Colonic mucosa (tissue), 4 donors: Measurements from ENCODE around the gene USP17L22. TPM values are rescaled to one million over a fixed set of nuclear protein-coding genes. Genes with fewer than 3 reads are reported as not detected.
A peak's percentile ranks its signal among the peaks of the same experiment; 100 is the strongest.
"Not testable (repeated sequence)": the region's sequence is repeated elsewhere in the genome, so short reads cannot be mapped to it uniquely, and the experiment has no call there.

ENCODE experiments used
- DNase-seq: peaks from one replicate; pipeline ENCODE4 v3.0.0-alpha.2; 2020
- H3K27ac ChIP-seq: fragments of 200-600 bp; one replicate; pipeline ENCODE4 v1.8.0; 2021
- H3K27me3 ChIP-seq: fragments of 200-600 bp; one replicate; pipeline ENCODE4 v1.8.0; 2021
- H3K36me3 ChIP-seq: fragments of 200-600 bp; one replicate; pipeline ENCODE4 v1.8.0; 2021
- H3K4me1 ChIP-seq: fragments of 200-600 bp; one replicate; pipeline ENCODE4 v1.8.0; 2021; ENCODE audit warnings: mild to moderate bottlenecking
- H3K4me3 ChIP-seq: fragments of 200-600 bp; one replicate; pipeline ENCODE4 v1.8.0; 2021
- H3K9ac ChIP-seq, 2 donors: one replicate each; pipeline ENCODE4 v1.7.0; 2013; ENCODE audit warnings: control low read depth in 2 of 2, low read depth in 2 of 2, low read length in 2 of 2
- H3K9me3 ChIP-seq: fragments of 200-600 bp; one replicate; pipeline ENCODE4 v1.8.0; 2021
- intact Hi-C: fragments of 100-400 bp; cut with DNase I; formaldehyde crosslinking; loops from one replicate; pipeline ENCODE4 v1.14.1; 2022
- total RNA-seq, 2 donors: library from RNA; stranded (reverse); fragmentation: NEBNext Ultra II Directional in 1 of 2; extraction: Animal tissue kit (Norgen Biotek cat#: 25700) in 1 of 2; gene quantifications; one replicate each; pipeline ENCODE4 v1.2.1, GENCODE V29; 2021
- donor health status: healthy.
- donor health status: DM: no; HTN: no; CAD: no.
- donor health status: DM: no; HTN: no; CAD: no.

The USP17L22 gene
- not detected for total RNA-seq

DNA sequence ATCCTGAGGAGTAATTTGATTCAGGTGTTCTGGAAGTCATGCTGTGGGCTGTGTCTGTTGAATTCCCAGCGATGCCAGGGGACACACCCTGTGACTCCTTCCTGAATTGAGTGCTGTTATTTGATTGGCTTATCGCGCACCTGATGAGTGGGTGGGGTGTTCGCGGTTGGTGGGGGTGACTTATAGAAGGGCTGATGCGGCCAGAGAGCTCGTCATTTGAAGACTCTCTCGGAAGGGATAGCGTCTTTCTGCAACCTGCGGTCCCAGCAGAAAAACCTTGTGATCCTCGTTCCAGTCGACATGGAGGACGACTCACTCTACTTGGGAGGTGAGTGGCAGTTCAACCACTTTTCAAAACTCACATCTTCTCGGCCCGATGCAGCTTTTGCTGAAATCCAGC, at the start of gene USP17L22:
Gene USP17L22 (plus strand): TSS at position 301 of the 400 bp plus-strand sequence. CDS start 0 bp downstream, at position 301.
- intact Hi-C loops, H3K36me3 ChIP-seq, H3K9me3 ChIP-seq, H3K4me1 ChIP-seq, H3K9ac ChIP-seq, H3K27ac ChIP-seq, H3K4me3 ChIP-seq, H3K27me3 ChIP-seq, DNase-seq: not testable (repeated sequence)

GRCh38 chr4:9219852-9220251, 47.6 kb upstream of the USP17L22 start, which contains the start of gene USP17L12:
Gene USP17L12 (plus strand): TSS chr4:9220152. CDS start chr4:9220152, 0 bp downstream.
- H3K9me3 ChIP-seq, intact Hi-C loops, H3K4me1 ChIP-seq, H3K27ac ChIP-seq, H3K4me3 ChIP-seq, H3K9ac ChIP-seq, H3K36me3 ChIP-seq, H3K27me3 ChIP-seq, DNase-seq: not testable (repeated sequence)

DNA sequence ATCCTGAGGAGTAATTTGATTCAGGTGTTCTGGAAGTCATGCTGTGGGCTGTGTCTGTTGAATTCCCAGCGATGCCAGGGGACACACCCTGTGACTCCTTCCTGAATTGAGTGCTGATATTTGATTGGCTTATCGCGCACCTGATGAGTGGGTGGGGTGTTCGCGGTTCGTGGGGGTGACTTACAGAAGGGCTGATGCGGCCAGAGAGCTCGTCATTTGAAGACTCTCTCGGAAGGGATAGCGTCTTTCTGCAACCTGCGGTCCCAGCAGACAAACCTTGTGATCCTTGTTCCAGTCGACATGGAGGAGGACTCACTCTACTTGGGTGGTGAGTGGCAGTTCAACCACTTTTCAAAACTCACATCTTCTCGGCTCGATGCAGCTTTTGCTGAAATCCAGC, 42.8 kb upstream of the USP17L22 start, which contains the start of gene USP17L13:
Gene USP17L13 (plus strand): TSS at position 301 of the 400 bp plus-strand sequence. CDS start 0 bp downstream, at position 301.
- DNase-seq, H3K36me3 ChIP-seq, H3K27me3 ChIP-seq, H3K4me1 ChIP-seq, H3K27ac ChIP-seq, H3K9me3 ChIP-seq, H3K9ac ChIP-seq, intact Hi-C loops, H3K4me3 ChIP-seq: not testable (repeated sequence)

GRCh38 chr4:9230249-9230648, 37.2 kb upstream of the USP17L22 start:
- H3K27ac ChIP-seq, H3K27me3 ChIP-seq, H3K9ac ChIP-seq, H3K36me3 ChIP-seq, intact Hi-C loops, H3K9me3 ChIP-seq, H3K4me3 ChIP-seq, H3K4me1 ChIP-seq: not testable (repeated sequence)
- DNase-seq, result peak; percentile 14

- H3K4me1 ChIP-seq, H3K27me3 ChIP-seq, DNase-seq, intact Hi-C loops, H3K27ac ChIP-seq, H3K4me3 ChIP-seq, H3K36me3 ChIP-seq, H3K9ac ChIP-seq, H3K9me3 ChIP-seq: not testable (repeated sequence)
Observed at GRCh38 chr4:9234085-9234484, 33.3 kb upstream of the USP17L22 start, which contains the start of gene USP17L15. Gene USP17L15 (plus strand): TSS chr4:9234385. CDS start chr4:9234385, 0 bp downstream.

DNA sequence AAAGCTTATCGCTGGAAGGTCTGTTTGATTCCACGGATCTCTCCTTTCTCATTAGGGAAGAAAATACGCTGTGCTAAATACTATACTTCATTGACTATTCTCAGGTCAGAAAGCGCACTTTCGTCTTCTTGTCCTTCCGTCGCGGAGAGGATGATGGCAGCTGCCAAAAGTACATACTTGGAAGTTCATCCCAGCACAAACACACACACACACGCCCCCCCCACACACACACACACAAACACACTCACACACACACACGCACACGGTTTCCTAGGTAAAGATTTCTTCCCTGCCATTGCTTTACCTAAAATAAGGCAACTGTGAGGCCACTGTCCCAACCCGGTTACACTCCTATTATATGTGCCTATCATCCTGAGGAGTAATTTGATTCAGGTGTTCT, 29.0 kb upstream of the USP17L22 start:
- H3K36me3 ChIP-seq, H3K9ac ChIP-seq, H3K4me3 ChIP-seq, H3K27me3 ChIP-seq, H3K27ac ChIP-seq, H3K4me1 ChIP-seq, H3K9me3 ChIP-seq, intact Hi-C loops: not testable (repeated sequence)
- DNase-seq, result peak; percentile 9

GRCh38 chr4:9243579-9243978, 23.8 kb upstream of the USP17L22 start, which contains the start of gene USP17L17:
Gene USP17L17 (plus strand): TSS chr4:9243879. CDS start chr4:9243879, 0 bp downstream.
- DNase-seq, H3K9me3 ChIP-seq, H3K27ac ChIP-seq, H3K36me3 ChIP-seq, H3K4me3 ChIP-seq, H3K4me1 ChIP-seq, H3K27me3 ChIP-seq, intact Hi-C loops, H3K9ac ChIP-seq: not testable (repeated sequence)

DNA sequence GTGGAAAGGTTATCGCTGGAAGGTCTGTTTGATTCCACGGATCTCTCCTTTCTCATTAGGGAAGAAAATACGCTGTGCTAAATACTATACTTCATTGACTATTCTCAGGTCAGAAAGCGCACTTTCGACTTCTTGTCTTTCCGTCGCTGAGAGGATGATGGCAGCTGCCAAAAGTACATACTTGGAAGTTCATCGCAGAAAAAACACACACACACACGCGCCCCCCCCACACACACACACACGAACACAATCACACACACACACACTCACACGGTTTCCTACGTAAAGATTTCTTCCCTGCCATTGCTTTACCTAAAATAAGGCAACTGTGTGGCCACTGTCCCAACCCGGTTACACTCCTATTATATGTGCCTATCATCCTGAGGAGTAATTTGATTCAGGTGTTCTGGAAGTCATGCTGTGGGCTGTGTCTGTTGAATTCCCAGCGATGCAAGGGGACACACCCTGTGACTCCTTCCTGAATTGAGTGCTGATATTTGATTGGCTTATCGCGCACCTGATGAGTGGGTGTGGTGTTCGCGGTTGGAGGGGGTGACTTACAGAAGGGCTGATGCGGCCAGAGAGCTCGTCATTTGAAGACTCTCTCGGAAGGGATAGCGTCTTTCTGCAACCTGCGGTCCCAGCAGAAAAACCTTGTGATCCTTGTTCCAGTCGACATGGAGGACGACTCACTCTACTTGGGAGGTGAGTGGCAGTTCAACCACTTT, 19.3 kb upstream of the USP17L22 start, which contains the start of gene USP17L18:
Gene USP17L18 (plus strand): TSS at position 678 of the 728 bp plus-strand sequence. CDS start 0 bp downstream, at position 678.
- H3K27me3 ChIP-seq, H3K4me3 ChIP-seq, intact Hi-C loops, H3K9me3 ChIP-seq, H3K4me1 ChIP-seq, H3K36me3 ChIP-seq, H3K27ac ChIP-seq, H3K9ac ChIP-seq: not testable (repeated sequence)
- DNase-seq, result peak; percentile 17

DNA sequence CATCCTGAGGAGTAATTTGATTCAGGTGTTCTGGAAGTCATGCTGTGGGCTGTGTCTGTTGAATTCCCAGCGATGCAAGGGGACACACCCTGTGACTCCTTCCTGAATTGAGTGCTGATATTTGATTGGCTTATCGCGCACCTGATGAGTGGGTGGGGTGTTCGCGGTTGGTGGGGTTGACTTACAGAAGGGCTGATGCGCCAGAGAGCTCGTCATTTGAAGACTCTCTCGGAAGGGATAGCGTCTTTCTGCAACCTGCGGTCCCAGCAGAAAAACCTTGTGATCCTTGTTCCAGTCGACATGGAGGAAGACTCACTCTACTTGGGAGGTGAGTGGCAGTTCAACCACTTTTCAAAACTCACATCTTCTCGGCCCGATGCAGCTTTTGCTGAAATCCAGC, 14.3 kb upstream of the USP17L22 start, which contains the start of gene USP17L19:
Gene USP17L19 (plus strand): TSS at position 301 of the 400 bp plus-strand sequence. CDS start 0 bp downstream, at position 301.
- H3K4me1 ChIP-seq, H3K9me3 ChIP-seq, H3K9ac ChIP-seq, DNase-seq, H3K27ac ChIP-seq, H3K27me3 ChIP-seq, H3K4me3 ChIP-seq, intact Hi-C loops, H3K36me3 ChIP-seq: not testable (repeated sequence)

DNA sequence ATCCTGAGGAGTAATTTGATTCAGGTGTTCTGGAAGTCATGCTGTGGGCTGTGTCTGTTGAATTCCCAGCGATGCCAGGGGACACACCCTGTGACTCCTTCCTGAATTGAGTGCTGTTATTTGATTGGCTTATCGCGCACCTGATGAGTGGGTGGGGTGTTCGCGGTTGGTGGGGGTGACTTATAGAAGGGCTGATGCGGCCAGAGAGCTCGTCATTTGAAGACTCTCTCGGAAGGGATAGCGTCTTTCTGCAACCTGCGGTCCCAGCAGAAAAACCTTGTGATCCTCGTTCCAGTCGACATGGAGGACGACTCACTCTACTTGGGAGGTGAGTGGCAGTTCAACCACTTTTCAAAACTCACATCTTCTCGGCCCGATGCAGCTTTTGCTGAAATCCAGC, 9.6 kb upstream of the USP17L22 start, which contains the start of gene USP17L20:
Gene USP17L20 (plus strand): TSS at position 301 of the 400 bp plus-strand sequence. CDS start 0 bp downstream, at position 301.
- H3K36me3 ChIP-seq, H3K4me1 ChIP-seq, DNase-seq, intact Hi-C loops, H3K9ac ChIP-seq, H3K27me3 ChIP-seq, H3K27ac ChIP-seq, H3K4me3 ChIP-seq, H3K9me3 ChIP-seq: not testable (repeated sequence)

DNA sequence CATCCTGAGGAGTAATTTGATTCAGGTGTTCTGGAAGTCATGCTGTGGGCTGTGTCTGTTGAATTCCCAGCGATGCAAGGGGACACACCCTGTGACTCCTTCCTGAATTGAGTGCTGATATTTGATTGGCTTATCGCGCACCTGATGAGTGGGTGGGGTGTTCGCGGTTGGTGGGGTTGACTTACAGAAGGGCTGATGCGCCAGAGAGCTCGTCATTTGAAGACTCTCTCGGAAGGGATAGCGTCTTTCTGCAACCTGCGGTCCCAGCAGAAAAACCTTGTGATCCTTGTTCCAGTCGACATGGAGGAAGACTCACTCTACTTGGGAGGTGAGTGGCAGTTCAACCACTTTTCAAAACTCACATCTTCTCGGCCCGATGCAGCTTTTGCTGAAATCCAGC, 4.8 kb upstream of the USP17L22 start, which contains the start of gene USP17L21:
Gene USP17L21 (plus strand): TSS at position 301 of the 400 bp plus-strand sequence. CDS start 0 bp downstream, at position 301.
- H3K4me1 ChIP-seq, DNase-seq, H3K36me3 ChIP-seq, H3K27me3 ChIP-seq, H3K27ac ChIP-seq, H3K9me3 ChIP-seq, intact Hi-C loops, H3K4me3 ChIP-seq, H3K9ac ChIP-seq: not testable (repeated sequence)

DNA sequence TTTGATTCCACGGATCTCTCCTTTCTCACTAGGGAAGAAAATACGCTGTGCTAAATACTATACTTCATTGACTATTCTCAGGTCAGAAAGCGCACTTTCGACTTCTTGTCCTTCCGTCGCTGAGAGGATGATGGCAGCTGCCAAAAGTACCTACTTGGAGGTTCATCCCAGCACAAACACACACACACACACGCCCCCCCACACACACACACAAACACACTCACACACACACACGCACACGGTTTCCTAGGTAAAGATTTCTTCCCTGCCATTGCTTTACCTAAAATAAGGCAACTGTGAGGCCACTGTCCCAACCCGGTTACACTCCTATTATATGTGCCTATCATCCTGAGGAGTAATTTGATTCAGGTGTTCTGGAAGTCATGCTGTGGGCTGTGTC, 4.3 kb downstream of the USP17L22 start:
- H3K4me3 ChIP-seq, H3K4me1 ChIP-seq, intact Hi-C loops, H3K9ac ChIP-seq, H3K9me3 ChIP-seq, H3K27ac ChIP-seq, H3K27me3 ChIP-seq, H3K36me3 ChIP-seq: not testable (repeated sequence)
- DNase-seq, result peak; percentile 28
